Activated naive CD4-positive, alpha-beta T cell treated with anti-CD3 and anti-CD28 coated beads for 36 hours (primary cell): ENCODE data around the gene RCN2. TPM values are rescaled to one million over a fixed set of nuclear protein-coding genes. Genes with fewer than 3 reads are reported as not detected.
A peak's percentile ranks its signal among the peaks of the same experiment; 100 is the strongest.

Experiments
- CTCF ChIA-PET: fragments of 350-600 bp; sonication (Branson Sonifier 250); formaldehyde crosslinking; loops from one replicate; lab custom pipeline; 2021; ENCODE audit warnings: antibody characterized with exemption; lab: Charles Lee
- DNase-seq: peaks from one replicate; pipeline ENCODE4 v3.0.0-alpha.2; 2020
- H3K27ac Mint-ChIP-seq: one replicate; pipeline ENCODE4 v1.8.0; 2021; ENCODE audit warnings: mild to moderate bottlenecking, mixed read lengths
- H3K27me3 Mint-ChIP-seq: one replicate; pipeline ENCODE4 v1.8.0; 2021; ENCODE audit warnings: low read depth, mixed read lengths
- H3K36me3 Mint-ChIP-seq: one replicate; pipeline ENCODE4 v1.8.0; 2021; ENCODE audit warnings: low read depth, mixed read lengths
- H3K4me1 Mint-ChIP-seq: one replicate; pipeline ENCODE4 v1.8.0; 2021; ENCODE audit warnings: low read depth, mixed read lengths
- H3K4me3 Mint-ChIP-seq: one replicate; pipeline ENCODE4 v1.8.0; 2021; ENCODE audit warnings: mild to moderate bottlenecking, moderate library complexity, mixed read lengths
- H3K9me3 Mint-ChIP-seq: one replicate; pipeline ENCODE4 v1.8.0; 2021; ENCODE audit warnings: mixed read lengths
- intact Hi-C: fragments of 100-400 bp; cut with micrococcal nuclease; formaldehyde crosslinking; loops from one replicate; pipeline ENCODE4 v1.15.1; 2023
- total RNA-seq, 2 experiments: library from RNA; stranded (reverse); gene quantifications; one replicate each; pipeline ENCODE4 v1.2.3, GENCODE V29; 2021

RCN2 gene
- total RNA-seq, 2 experiments from 2014 or later: 23.7 to 25.2 TPM

DNA sequence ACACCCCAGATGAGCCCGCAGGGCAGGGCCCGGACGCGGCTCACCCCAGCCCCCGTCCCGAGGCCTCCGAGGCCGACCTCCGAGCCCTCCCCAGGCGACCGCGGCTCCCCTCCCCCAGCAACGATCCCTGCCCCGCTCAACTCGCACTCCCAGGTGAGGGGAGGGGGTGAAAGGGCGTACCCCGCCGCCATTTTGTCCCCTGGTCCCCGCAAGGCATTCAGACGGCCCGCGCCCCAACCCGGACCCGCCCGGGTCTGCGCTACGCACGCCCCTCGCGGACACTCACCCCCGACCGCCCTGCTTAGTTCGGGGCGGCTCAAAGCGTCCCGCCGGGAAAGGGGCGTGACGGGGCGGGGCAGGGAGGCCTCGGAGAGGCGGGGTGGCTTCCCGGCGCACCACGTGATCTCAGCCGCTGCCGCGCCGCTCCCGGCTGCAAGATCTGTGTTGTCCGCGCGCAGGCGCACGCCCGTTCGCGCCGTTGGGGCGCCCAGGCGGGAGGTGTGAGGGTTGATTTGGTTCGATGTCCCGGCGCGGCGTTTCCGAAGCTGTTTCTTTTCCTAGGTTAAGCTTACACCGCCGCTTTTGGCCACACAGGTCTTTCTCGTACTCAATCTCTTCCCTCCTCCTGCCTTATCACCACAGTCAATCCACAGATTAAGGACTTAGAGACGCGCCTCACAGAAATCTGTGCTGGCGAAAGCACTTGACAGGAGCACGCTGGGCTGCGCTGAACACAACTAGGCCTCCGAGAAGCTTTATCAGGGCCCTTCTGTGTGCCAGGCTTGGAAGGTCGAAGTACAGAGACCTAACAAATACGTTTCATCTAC lies 26.3 kb upstream of the RCN2 start, which contains the start of gene SCAPER:
SCAPER (minus strand) TSS at position 328 of the 827 bp plus-strand sequence. CDS start 21,523 bp downstream, outside the sequence.
- peak; percentile 93 for DNase-seq
- Mint-ChIP-seq H3K9me3 (no peaks in the 10 kb centered on the region), H3K27ac (peak within 1 kb of the TSS; percentile 91), H3K4me1 (peaks cover 31% of the 10 kb centered on the region), H3K4me3 (peak within 1 kb of the TSS; percentile 83), H3K27me3 (no peaks in the 10 kb centered on the region), H3K36me3 (no peaks in the 10 kb centered on the region)
- CTCF ChIA-PET: interaction anchor here (0.9 to 1.5 kb wide), 5 partner anchors 8 to 70 kb away, joined by 3 to 4 read pairs (median 3); partner anchors contain the start of gene RCN2
- intact Hi-C loops: loop anchor here (1.0 to 10.0 kb wide), 3 partner anchors 26 to 520 kb away; partner anchors contain the start of genes HMG20A, PEAK1 and RCN2

DNA sequence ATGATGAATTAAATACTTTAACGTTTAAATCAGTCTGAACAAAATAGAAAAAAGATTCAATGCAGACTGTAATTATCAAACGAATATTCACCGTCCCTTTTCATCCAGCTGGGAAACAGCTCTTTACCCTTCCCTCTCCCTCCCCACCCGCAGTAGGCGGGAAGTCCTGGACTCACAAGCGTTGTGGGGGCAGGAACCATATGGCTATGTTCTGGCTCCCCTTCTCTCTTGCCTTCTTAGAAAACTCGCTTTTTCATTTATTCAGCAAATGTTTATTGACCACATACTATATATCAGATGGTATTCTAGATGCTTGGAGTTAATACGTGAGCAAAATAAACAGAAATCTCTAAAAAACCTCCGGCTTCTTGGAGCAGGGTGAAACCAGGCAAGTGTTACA lies 25.7 kb upstream of the RCN2 start:
- Mint-ChIP-seq H3K36me3 (no peaks in the 10 kb centered on the region), H3K4me3 (peak overlapping the region; percentile 83), H3K9me3 (no peaks in the 10 kb centered on the region), H3K27me3 (no peaks in the 10 kb centered on the region), H3K4me1 (peaks cover 31% of the 10 kb centered on the region), H3K27ac (peak overlapping the region; percentile 91)
- intact Hi-C loops: loop anchor here (1.0 to 10.0 kb wide), 3 partner anchors 25 to 519 kb away; partner anchors contain the start of genes HMG20A, PEAK1 and RCN2
- CTCF ChIA-PET: interaction anchor here (0.9 to 1.5 kb wide), 3 partner anchors 9 to 68 kb away, joined by 3 read pairs; partner anchors contain the start of gene RCN2
- no peak for DNase-seq

DNA sequence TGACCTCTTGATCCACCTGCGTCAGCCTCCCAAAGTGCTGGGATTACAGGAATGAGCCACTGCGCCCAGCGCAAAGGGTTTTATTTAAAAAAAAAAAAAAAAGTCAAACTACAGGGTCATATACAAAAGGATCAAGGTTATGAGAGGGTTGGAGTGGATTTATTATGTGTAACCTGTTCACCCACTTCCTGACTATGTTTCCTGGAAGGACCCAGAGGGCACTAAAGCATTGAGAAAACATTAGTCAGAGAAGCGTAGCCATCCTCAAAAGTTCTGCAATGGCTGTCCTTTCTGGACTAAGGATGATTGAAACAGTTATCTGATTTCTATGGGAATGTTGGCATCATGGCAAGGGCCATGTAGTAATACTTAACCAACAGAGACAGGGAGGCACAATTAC lies 19.1 kb upstream of the RCN2 start:
- DNase-seq: no peak
- no peaks in the 10 kb centered on the region for H3K4me1 Mint-ChIP-seq
- intact Hi-C loops: no loop called here
- no peaks in the 10 kb centered on the region for H3K27me3 Mint-ChIP-seq
- CTCF ChIA-PET: interaction anchor here (0.6 kb wide), 1 partner anchor 486 kb away, joined by 3 read pairs; no protein-coding TSS in a partner anchor
- H3K27ac Mint-ChIP-seq: no peak overlapping the region
- no peaks in the 10 kb centered on the region for H3K36me3 Mint-ChIP-seq
- H3K9me3 Mint-ChIP-seq: no peaks in the 10 kb centered on the region
- H3K4me3 Mint-ChIP-seq: no peak overlapping the region

DNA sequence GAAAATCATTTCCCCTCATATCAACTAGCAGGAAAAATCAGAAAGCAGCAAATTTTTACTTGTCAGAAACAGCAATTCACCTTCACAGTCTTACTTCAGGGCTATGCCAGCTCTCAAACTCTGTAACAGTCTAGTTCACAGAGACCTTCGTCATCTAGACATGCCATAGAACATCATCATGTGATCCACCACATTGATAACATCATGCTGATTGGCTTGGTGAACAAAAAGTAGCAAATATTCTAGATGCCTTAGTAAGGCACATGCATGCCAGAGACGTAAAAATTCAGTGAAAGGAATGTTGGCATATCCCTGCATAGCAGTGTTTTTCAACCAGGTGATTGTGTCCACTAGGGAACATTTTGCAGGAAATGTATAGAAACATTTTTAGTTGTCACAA lies 17.8 kb upstream of the RCN2 start:
- CTCF ChIA-PET: no interaction called here

DNA sequence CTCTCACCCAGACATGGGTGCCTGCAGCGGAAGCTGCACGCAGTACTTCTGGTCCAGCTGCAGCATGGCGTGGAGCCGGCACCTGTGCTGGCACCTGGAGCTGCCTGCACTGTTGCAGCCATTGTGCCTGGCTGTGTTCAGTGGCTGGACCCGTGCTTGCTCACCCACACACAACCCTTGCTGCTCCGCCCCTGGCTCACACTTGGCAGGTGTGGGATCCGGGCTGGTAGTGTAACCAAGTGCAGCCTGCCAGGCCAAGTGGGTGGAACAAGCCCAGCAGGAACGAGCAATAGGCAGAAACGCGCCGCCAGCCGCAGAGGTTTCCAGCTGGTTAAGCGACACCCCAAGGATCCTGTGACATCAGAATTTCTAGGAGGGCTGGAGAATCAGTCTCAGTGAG lies 15.2 kb upstream of the RCN2 start:
- H3K4me1 Mint-ChIP-seq: no peaks in the 10 kb centered on the region
- no peak overlapping the region for H3K27ac Mint-ChIP-seq
- no peak for DNase-seq
- intact Hi-C loops: no loop called here
- H3K4me3 Mint-ChIP-seq: no peak overlapping the region
- CTCF ChIA-PET: interaction anchor here (1.5 kb wide), 1 partner anchor 12 kb away, joined by 3 read pairs; no protein-coding TSS in a partner anchor
- no peaks in the 10 kb centered on the region for H3K9me3 Mint-ChIP-seq
- no peaks in the 10 kb centered on the region for H3K36me3 Mint-ChIP-seq
- peaks cover 4% of the 10 kb centered on the region for H3K27me3 Mint-ChIP-seq

More for the DNA sequence above, 17.8 kb upstream of the RCN2 start:
- Mint-ChIP-seq H3K27me3 (no peaks in the 10 kb centered on the region), H3K4me3 (no peak overlapping the region), H3K9me3 (no peaks in the 10 kb centered on the region), H3K36me3 (no peaks in the 10 kb centered on the region), H3K27ac (no peak overlapping the region), H3K4me1 (no peaks in the 10 kb centered on the region)
- intact Hi-C loops: no loop called here
- DNase-seq: no peak

DNA sequence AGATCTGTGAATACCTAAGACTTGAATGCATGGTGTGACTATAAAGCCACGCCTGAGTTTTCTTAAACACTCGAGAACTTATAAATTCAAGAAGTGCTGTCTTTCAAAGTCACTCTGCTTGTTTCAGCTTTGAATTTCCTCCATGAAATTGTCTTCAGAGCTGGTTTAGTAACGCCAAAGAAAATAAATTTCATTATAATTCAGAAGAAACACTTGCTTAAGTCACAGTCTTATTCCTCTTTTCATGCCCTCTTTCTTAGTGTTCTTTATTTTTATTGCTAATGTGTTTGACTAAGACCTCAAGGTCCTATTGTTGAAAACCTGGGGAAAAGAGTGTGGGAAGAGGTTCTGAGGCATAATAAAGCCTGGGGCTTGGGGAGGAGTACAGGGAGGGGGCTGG lies 3.3 kb upstream of the RCN2 start:
- DNase-seq: no peak
- Mint-ChIP-seq H3K4me1 (peaks cover 13% of the 10 kb centered on the region), H3K36me3 (peaks cover 3% of the 10 kb centered on the region), H3K27ac (no peak overlapping the region), H3K9me3 (no peaks in the 10 kb centered on the region), H3K4me3 (no peak overlapping the region), H3K27me3 (peaks cover 4% of the 10 kb centered on the region)
- CTCF ChIA-PET: no interaction called here
- intact Hi-C loops: no loop called here

DNA sequence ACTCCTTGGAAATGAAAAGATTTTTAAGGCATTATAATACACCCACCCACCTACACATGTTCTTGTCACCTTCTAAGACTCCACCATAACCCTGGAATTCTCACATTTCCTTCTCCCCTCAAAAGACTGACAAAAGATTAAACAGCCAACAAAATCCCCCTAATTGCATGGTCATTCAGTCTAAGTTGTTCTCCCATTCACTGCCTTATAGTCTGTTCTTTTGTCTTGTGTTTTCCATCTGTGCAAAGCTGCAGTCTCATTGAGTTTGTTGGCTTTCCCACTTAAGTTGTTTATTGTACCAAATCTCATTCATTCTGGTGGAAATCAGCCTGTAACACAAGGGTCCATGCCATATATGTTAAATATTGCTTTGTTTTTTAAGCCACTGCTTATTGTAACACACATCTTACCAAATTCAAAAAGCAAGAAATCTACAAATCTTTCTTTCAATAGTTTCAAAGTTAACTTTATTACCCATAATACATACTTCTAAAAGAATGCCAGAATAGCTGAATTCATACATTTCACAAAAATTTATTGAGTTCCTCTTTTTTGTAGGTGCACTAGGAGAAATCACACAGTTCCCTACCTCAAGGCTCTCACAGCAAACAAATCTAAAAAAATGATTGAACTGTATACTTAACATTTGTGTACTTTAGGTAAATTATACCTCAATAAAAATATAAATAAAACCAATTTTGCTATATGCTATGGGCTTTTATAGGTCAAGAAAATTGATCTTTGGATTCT lies 2.4 kb upstream of the RCN2 start:
- Mint-ChIP-seq H3K27me3 (peaks cover 4% of the 10 kb centered on the region), H3K9me3 (no peaks in the 10 kb centered on the region), H3K27ac (no peak overlapping the region), H3K4me3 (no peak overlapping the region), H3K36me3 (peaks cover 5% of the 10 kb centered on the region), H3K4me1 (peaks cover 19% of the 10 kb centered on the region)
- CTCF ChIA-PET: no interaction called here
- intact Hi-C loops: no loop called here
- DNase-seq: no peak

DNA sequence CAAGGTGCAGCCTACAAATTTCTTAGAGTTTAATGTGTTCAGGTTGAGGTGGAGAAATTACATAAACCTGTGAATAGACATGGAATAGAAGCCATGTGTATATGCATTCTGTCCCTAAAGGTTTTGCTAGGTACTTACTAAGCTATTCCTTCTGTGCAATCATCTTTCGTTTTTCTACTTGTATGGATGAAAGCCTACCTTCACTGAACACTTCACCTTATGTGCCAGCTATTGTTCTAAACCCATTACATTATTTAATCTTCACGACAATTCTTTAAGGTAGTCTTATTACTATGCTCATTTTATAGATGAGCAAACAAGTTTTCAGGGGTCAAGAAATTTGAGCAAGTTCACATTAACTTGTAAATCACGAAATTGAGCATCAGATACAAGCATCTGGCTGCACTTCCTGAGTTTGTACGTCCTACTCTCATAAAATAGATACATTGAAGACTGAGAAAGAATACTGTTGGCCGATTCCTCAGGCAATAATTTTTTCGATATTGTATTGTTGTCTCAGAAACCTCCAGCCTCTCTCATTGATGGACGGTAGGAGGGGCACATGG lies 635 bp upstream of the RCN2 start:
- Mint-ChIP-seq H3K4me1 (peaks cover 26% of the 10 kb centered on the region), H3K9me3 (no peaks in the 10 kb centered on the region), H3K36me3 (peaks cover 15% of the 10 kb centered on the region), H3K27me3 (no peaks in the 10 kb centered on the region), H3K27ac (peak overlapping the region; percentile 75), H3K4me3 (peak overlapping the region; percentile 90)
- DNase-seq: no peak
- CTCF ChIA-PET: interaction anchor here (1.3 kb wide), 1 partner anchor 25 kb away, joined by 3 read pairs; the partner anchor contains the start of gene SCAPER
- intact Hi-C loops: loop anchor here (1.0 to 5.0 kb wide), 3 partner anchors 26 to 92 kb away; partner anchors contain the start of genes PSTPIP1 and SCAPER

DNA sequence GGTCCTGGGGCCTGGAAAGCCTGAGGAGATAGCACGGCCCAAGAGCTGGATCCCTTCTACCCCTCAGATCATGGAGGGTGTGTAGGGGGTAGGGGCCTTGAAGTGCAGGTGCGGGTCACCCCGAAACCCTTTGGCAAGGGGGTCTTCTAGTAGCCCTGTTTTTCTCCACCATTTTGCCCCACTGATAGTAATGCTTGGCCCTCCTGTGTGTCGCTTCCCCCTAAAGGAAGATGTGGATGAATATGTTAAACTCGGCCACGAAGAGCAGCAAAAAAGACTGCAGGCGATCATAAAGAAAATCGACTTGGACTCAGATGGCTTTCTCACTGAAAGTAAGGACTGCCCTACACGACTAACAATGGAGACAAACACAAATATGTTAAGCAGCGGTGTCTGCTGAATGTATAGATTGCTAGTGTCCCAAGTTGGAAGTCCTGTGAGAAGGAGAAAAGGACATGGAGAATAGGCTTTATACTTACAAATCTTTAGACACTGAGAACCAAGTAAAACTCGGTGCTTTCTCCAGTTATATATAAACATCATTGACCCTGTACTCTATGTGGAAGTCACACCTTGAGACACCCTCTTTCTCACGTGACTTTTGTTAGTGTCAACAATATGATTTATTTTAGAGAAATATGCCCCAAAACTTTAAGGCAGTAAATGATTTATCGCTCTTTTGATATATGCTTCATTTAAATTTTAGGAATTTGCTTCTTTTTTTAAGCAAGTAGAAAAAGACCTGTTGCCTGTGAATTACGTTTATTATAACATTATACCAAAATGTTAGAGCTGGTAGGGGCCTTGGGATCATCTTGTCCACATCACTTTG lies 802 bp downstream of the RCN2 start:
- CTCF ChIA-PET: interaction anchor here (1.3 kb wide), 1 partner anchor 27 kb away, joined by 3 read pairs; the partner anchor contains the start of gene SCAPER
- Mint-ChIP-seq H3K27me3 (no peaks in the 10 kb centered on the region), H3K4me1 (peaks cover 26% of the 10 kb centered on the region), H3K27ac (no peak overlapping the region), H3K36me3 (peaks cover 21% of the 10 kb centered on the region), H3K4me3 (peak overlapping the region; percentile 90), H3K9me3 (no peaks in the 10 kb centered on the region)
- DNase-seq: no peak
- intact Hi-C loops: loop anchor here (5.0 kb wide), 1 partner anchor 65 kb away; the partner anchor contains the start of gene PSTPIP1

DNA sequence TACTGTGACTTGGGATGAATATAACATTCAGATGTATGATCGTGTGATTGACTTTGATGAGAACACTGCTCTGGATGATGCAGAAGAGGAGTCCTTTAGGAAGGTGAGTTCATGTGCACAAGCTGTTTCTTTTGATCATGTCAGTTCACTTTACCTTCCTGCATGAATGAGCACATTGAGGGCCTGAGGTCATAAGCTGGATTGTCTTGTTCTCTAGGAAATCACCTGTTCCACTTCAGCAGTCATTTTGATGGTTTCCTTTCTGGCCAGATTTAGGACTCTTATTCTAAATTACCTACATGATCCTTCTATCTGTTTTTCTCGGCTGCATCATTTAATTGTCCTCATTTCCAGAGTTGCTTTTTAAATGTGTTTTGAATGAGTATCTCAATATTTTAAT lies 4.1 kb downstream of the RCN2 start:
- Mint-ChIP-seq H3K4me3 (no peak overlapping the region), H3K9me3 (no peaks in the 10 kb centered on the region), H3K4me1 (peaks cover 32% of the 10 kb centered on the region), H3K27ac (no peak overlapping the region), H3K36me3 (peaks cover 24% of the 10 kb centered on the region), H3K27me3 (no peaks in the 10 kb centered on the region)
- CTCF ChIA-PET: no interaction called here
- intact Hi-C loops: no loop called here
- DNase-seq: peak; percentile 20

DNA sequence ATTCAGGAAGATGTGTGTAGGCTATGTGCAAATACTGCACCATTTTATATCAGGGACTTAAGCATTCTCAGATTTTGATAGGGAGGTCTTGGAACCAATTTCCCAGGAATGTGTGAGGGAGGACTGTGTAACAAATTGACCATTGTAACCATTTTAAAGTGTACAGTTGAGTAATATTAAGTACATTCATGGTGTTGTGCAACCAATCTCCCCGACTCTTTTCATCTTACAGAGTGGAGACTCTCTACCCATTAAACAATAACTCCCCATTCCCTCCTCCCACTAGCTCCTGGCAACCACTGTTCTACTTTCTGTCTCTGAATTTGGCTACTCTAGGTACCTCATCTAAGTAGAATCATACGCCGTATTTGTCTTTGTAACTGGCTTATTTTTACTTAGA lies 5.1 kb downstream of the RCN2 start:
- H3K27me3 Mint-ChIP-seq: no peaks in the 10 kb centered on the region
- no peak overlapping the region for H3K4me3 Mint-ChIP-seq
- intact Hi-C loops: no loop called here
- peaks cover 28% of the 10 kb centered on the region for H3K4me1 Mint-ChIP-seq
- CTCF ChIA-PET: no interaction called here
- no peaks in the 10 kb centered on the region for H3K9me3 Mint-ChIP-seq
- peaks cover 24% of the 10 kb centered on the region for H3K36me3 Mint-ChIP-seq
- no peak for DNase-seq
- H3K27ac Mint-ChIP-seq: no peak overlapping the region
